HG03565 (cell line): ENCODE data around the gene BPI.
"Not testable (repeated sequence)": the region's sequence is repeated elsewhere in the genome, so short reads cannot be mapped to it uniquely, and the experiment has no call there.

Experiments
- ATAC-seq: cut with Tn5 transposase; IDR thresholded peaks from one replicate; pipeline ENCODE4 v1.9.1; 2021; ENCODE audit warnings: mild to moderate bottlenecking, moderate library complexity; ENCODE audit not compliant: unreplicated experiment

BPI gene

GRCh38 chr20:38303908-38304379, at the start of gene BPI:
BPI (plus strand) TSS chr20:38304156; CDS start chr20:38304224, 68 bp downstream.
- ATAC-seq, result no peak

DNA sequence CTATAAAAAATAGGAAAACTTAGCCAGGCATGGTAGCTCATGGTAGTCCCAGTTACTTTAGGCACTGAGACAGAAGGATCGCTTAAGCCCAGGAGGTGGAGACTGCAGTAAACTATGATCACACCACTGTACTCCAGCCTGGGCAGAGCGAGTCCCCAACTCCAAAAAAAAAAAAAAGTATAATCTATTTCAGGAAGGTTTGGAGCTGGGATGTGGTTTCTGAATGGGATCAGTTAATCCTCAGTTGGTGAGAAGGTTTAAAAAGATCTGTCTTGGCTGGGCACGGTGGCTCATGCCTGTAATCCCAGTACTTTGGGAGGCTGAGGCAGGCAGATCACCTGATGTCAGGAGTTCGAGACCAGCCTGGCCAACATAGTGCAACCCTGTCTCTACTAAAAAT, 49.3 kb upstream of the BPI start:
- ATAC-seq, result not testable (repeated sequence)

DNA sequence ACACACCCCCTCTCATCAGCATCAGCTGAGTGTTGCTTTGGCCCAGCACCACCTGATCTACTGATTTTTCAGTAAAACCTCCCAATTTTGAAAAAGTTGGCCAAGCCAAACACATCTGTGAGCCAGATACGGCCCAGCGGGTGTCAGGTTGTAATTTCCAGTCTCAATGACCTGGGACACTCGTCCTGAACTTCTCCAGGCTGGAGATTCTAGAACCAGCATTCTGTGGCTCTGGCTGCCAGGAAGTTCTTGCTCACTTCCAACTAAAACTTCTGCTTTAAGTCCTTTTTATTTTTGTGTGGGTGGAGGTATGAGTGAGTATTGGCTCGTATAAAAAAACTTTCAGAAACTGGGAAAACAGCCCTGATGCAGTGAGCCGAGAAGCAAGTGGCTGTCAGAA, 48.6 kb upstream of the BPI start:
- ATAC-seq, result no peak

- no peak for ATAC-seq
Measured at GRCh38 chr20:38256021-38256420, 47.9 kb upstream of the BPI start.

- no peak for ATAC-seq
Measured at GRCh38 chr20:38256966-38257365, 47.0 kb upstream of the BPI start.

- no peak for ATAC-seq
Measured at GRCh38 chr20:38258545-38259215, 45.3 kb upstream of the BPI start.

DNA sequence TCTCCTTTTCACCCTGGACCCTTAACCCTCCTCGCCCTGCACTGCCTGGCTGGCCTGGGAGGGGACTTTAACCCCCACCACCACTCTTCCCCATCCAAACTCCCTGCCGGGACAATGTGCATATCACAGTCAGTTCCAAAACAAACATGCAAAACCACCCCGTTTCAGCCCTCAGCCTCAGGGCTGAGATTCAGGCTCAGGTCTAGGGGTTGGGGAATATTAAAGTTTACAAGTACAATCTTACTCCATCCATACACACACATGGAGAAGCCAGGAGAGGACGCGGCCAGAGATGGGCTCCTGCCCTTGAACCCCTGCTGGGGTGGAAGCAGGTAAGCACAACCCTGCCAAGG, 44.0 kb upstream of the BPI start:
- ATAC-seq, result no peak

GRCh38 chr20:38260378-38261053, 43.4 kb upstream of the BPI start, which contains the start of gene KIAA1755:
KIAA1755 (minus strand) TSS chr20:38260735; CDS start chr20:38260500, 235 bp downstream.
- no peak for ATAC-seq

GRCh38 chr20:38261054-38261390, 42.9 kb upstream of the BPI start:
- no peak for ATAC-seq

- no peak for ATAC-seq
Measured at GRCh38 chr20:38262931-38263330, 41.0 kb upstream of the BPI start.

- no peak for ATAC-seq
Measured at GRCh38 chr20:38266426-38266825, 37.5 kb upstream of the BPI start.

DNA sequence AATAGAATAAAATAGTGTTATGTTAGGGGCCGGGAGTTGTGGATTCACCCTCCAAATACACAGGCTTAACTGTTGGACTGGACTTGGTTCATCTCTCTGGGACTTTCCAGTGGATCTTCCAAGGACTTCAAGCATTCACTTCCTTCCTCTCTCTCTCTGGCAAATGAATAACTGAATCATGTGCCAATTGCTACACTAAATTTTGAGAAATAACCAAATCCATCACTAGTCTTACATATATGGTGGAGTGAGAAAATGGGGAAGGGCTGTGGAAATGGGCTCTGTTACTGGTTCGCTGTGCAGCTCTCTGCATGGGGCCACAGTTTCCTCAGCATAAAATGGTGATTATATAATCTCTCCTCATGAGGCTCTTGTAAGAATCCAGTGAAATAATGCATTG, 36.7 kb upstream of the BPI start:
- ATAC-seq, result no peak

DNA sequence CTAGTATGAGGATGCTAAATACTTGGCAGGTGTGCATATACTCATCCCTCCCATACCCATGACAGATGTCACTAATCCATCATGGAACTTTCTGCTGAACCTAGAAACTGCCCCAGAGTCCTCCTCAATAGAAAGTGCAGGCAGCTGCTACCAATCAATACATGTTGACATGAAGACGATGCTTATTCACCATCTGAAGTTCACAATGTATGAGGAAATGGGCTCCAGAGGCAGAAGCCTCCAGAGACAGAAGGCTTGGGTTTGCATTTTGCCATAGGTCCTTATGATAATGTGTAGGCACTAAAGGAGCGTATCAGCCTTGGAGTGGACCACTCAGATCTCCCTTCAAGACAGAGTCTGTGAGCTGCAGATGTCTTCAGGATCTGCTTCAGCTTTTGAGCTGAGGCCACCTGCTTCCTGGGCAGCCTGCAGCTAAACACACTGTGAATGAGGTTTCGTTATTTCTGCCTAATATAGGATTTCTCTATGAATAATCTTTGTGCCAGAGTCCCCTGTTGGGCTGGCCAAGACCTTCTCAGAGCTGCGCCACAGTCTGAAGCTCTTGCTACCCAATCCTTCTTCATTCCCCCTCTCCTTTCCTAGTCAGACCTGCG, 35.9 kb upstream of the BPI start:
- ATAC-seq, result no peak

- no peak for ATAC-seq
Measured at GRCh38 chr20:38269040-38269439, 34.9 kb upstream of the BPI start.

GRCh38 chr20:38269715-38270114, 34.2 kb upstream of the BPI start:
- no peak for ATAC-seq

DNA sequence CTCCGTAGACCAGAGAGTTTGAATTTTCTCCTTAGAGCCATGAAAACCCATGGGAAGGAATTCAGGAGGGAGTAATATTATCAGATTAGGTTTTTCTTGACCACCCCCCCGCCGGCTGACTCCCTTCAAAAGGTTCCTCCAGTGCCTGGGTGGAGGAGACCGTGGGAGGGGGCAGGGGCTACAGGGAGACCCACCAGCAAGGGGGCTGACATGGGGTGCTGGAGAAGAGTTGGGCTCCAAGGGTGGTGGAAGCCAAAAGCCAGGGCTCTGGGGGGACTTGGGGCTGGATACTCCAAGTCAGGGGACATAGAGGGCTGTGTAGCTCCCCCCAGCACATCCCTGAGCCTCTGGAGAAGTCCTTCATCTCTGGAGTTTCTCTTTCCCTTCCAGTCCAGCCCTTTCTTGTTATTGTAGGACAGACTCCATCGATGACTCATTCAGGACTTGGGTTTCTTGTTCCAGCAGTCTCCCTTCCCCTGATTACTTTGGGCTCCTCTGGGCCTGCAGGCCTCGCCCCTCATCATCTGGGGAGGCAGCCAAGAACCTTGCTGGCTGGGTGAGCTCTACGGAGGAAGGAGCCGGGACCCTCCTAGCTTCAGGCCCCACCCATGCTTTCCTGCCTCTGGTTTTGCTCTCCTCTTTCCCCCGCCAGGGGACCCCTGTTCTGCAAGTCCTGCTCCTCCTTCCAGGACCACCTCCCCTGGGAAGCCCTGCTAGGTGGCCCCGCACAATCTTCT, 32.9 kb upstream of the BPI start:
- ATAC-seq, result no peak

- no peak for ATAC-seq
Measured at GRCh38 chr20:38271608-38272120, 32.3 kb upstream of the BPI start.

DNA sequence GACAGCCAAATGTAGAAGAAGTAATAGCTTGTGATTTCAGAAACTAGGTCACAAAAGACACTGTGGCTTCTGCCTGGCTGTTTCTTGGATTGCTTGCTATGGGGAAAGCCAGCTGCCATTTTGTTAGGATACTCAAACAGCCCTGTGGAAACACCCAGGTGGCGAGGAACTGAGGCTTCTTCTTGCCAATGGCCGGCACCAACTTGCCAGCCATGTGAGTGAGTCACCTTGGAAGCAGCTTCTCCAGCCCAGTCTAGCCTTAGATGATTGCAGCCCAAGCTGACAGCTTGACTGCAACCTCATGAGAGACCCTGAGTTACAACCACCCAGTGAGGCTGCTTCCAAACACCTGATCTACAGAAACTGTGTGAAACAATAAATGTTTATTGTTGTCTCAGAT, 31.6 kb upstream of the BPI start:
- ATAC-seq, result no peak

GRCh38 chr20:38272961-38273360, 31.0 kb upstream of the BPI start:
- ATAC-seq, result no peak

DNA sequence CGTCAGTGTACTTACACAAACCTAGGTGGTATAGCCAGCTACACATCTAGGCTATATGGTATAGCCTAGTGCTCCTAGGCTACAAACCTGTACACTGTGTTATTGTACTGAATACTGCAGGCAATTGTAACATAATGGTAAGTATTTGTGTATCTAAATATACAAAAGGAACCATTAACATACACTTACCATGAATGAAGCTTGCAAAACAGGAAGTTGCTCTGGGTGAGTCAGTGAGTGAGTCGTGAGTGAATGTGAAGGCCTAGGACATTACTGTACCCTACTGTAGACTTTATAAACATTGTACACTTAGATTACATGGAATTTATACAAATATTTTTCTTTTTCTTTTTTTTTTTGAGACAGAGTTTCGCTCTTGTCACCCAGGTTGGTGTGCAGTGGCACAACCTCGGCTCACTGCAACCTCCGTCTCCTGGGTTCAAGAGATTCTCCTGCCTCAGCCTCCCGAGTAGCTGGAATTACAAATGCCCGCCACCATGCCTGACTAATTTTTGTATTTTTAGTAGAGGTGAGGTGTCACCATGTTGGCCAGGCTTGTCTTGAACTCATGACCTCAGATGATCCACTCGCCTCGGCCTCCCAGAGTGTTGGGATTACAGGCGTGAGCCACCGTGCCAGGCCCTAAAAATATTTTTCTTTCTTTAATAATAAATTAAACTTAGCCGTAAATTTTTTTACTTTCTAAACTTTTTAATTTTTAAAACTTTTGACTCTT, 28.0 kb upstream of the BPI start:
- no peak for ATAC-seq

- ATAC-seq, result no peak
Measured at GRCh38 chr20:38277285-38277684, 26.7 kb upstream of the BPI start.
